OCI-LY7 (cell line): ENCODE measurements around the gene TMEM30B.

Experiments used
- CTCF ChIP-seq: fragments of 200-600 bp; sonication (generic); conservative IDR thresholded peaks from 2 replicates; pipeline ENCODE4 v1.5.1; 2014; ENCODE audit warnings: mild to moderate bottlenecking, antibody characterized with exemption, low read length, moderate library complexity, mixed read lengths
- EZH2phosphoT487 ChIP-seq: fragments of 200-600 bp; sonication (generic); IDR thresholded peaks from 2 replicates; pipeline ENCODE4 v1.6.1; 2018; ENCODE audit warnings: low read depth, borderline replicate concordance, mild to moderate bottlenecking, mixed run types, antibody characterized with exemption, low read length, moderate library complexity, mixed read lengths

DNA sequence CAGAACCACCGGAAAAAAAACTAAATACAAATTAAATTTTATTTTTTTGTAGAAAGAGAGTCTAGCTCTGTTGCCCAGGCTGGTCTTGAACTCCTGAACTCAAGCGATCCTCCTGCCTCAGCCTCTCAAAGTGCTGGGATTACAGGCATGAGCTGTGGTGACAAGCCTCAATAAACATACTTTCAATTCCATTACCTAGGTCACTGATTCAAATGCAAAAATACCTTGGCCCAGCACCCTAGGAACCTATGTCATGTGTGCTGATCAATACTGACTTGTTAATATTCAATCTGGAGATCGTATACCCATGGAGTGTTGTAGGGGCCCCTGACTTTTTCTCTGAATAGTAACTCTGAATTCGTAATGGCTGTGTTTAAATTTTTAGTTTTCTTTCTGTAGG lies 7.1 kb upstream of the TMEM30B start:
- TF ChIP-seq CTCF, result no peak
- no peak for TF ChIP-seq EZH2phosphoT487
